Aorta (tissue), 5 donors: ENCODE measurements around the gene NPHP4. TPM values are rescaled to one million over a fixed set of nuclear protein-coding genes. Genes with fewer than 3 reads are reported as not detected.

Experiments
- ATAC-seq: fragments of 200-7000 bp; cut with Tn5 transposase; one replicate; pipeline ENCODE4 v1.9.1; 2022; ENCODE audit warnings: moderate library complexity; ENCODE audit not compliant: low FRiP score
- DNase-seq, 2 donors: peaks; one replicate each; pipeline ENCODE4 v3.0.0-alpha.2; 2020
- H3K27ac ChIP-seq, 2 donors: one replicate each; pipeline ENCODE4 v1.5.1; 2013; ENCODE audit warnings: low read length in 2 of 2, mild to moderate bottlenecking in 2 of 2, moderate library complexity in 2 of 2, control low read depth in 1 of 2, inconsistent platforms in 1 of 2, low read depth in 1 of 2
- H3K27me3 ChIP-seq, 2 donors: one replicate each; pipeline ENCODE4 v1.6.1; 2013; ENCODE audit warnings: control low read depth in 1 of 2, low read length in 1 of 2, mild to moderate bottlenecking in 1 of 2, moderate library complexity in 1 of 2; ENCODE audit not compliant: insufficient read depth in 2 of 2, control insufficient read depth in 1 of 2
- H3K36me3 ChIP-seq, 2 donors: one replicate each; pipeline ENCODE4 v1.6.1; 2013; ENCODE audit warnings: control low read depth in 1 of 2, low read length in 1 of 2, mild to moderate bottlenecking in 1 of 2; ENCODE audit not compliant: insufficient read depth in 2 of 2, control insufficient read depth in 1 of 2
- H3K4me1 ChIP-seq, 2 donors: one replicate each; pipeline ENCODE4 v1.6.1; 2013; ENCODE audit warnings: low read length in 2 of 2, control low read depth in 1 of 2, mild to moderate bottlenecking in 1 of 2, moderate library complexity in 1 of 2; ENCODE audit not compliant: insufficient read depth in 2 of 2, control insufficient read depth in 1 of 2
- H3K4me3 ChIP-seq, 2 donors: one replicate each; pipeline ENCODE4 v1.5.1; 2013; ENCODE audit warnings: low read length in 2 of 2, control low read depth in 1 of 2, mild to moderate bottlenecking in 1 of 2
- H3K9me3 ChIP-seq: one replicate; pipeline ENCODE4 v1.6.1; 2013; ENCODE audit warnings: mild to moderate bottlenecking, low read length; ENCODE audit not compliant: control insufficient read depth
- WGBS, 2 donors: extraction: QIAGEN DNeasy Blood & Tissue Kit; methylation state at CpG; one replicate each; pipeline ENCODE4 v1.1.7; 2013; 5-methylcytosine and 5-hydroxymethylcytosine counted together
- intact Hi-C, 2 donors: fragments of 100-400 bp; cut with DNase I; formaldehyde crosslinking; loops; one replicate each; pipeline versions ENCODE4 v1.14.2 to v1.15.0; 2022
- polyA plus RNA-seq, 2 donors: library from polyadenylated mRNA; stranded (reverse); fragments of 200-250 nt; gene quantifications; one replicate each; pipeline ENCODE4 v1.2.3, GENCODE V29; 2013
- total RNA-seq, 2 donors: library from RNA; stranded (reverse); fragmentation: NEBNext Ultra II Directional; extraction: Animal tissue kit (Norgen Biotek cat#: 25700); gene quantifications; one replicate each; pipeline ENCODE4 v1.2.1, GENCODE V29; 2021
- donor health status: healthy with polysubstance abuse.
- donor health status: Bipolar disorder and iron deficiency.
- donor health status: DM: no; HTN: no; CAD: no.
- donor health status: DM: no; HTN: no; CAD: no.
- donor health status: DM: yes; HTN: yes; CAD: no.

NPHP4 gene
- total and polyA plus RNA-seq, 4 donors = 2.4 to 15.1 (median 6.3) TPM

DNA sequence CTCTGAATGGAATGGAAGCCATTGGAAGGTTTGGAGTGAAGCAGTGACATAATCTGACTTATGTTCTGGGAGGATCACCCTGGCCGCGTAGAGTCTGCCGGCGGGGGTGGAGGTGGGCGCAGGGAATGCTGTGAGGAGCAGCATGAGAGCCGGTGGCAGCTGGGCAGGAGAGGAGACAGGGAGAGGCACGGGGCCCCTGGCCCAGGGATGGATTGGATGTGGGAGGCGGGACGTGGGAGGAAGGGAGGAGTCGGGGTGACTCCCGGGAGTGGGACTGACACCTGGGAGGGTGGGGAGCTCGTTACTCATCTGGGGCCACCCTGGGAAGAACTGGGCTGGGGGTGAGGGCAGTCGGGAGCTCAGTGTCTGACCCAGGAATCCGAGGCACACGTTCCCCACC, 43.1 kb upstream of the NPHP4 start:
- Histone ChIP-seq H3K36me3 (no peaks in the 10 kb centered on the region), H3K27me3 (no peaks in the 10 kb centered on the region), H3K9me3 (no peaks in the 10 kb centered on the region), H3K27ac (no peak overlapping the region), H3K4me3 (no peak overlapping the region), H3K4me1 (no peaks in the 10 kb centered on the region)
- DNase-seq = no peak
- 52 to 68% methylated on average over 14 to 15 of the region's 15 CpGs for WGBS, 2 donors
- intact Hi-C loops = no loop called here
- no peak for ATAC-seq

DNA sequence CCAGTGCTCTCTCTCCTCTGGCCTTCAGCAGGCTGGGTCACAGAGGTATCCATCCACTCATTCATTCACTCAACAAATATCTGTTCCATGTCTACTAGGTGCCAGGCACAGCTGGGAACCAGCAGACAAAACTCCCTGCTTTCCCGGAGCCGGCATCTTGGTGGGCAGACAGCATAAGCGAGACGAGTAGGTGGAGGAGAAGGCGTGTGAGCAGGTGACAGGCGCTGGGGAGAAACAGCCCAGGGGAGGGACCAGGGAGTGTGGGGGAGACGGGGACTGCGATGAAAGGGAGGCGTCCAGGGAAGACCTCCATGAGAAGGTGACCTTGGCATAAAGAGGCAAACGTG, 42.5 kb upstream of the NPHP4 start:
- H3K4me1 ChIP-seq = no peaks in the 10 kb centered on the region
- no peaks in the 10 kb centered on the region for H3K27me3 ChIP-seq
- ATAC-seq (no peak), DNase-seq (no peak)
- 65 to 67% methylated on average over 10 of the region's 10 CpGs for WGBS, 2 donors
- no peaks in the 10 kb centered on the region for H3K36me3 ChIP-seq
- H3K4me3 ChIP-seq = no peak overlapping the region
- H3K27ac ChIP-seq = no peak overlapping the region
- no peaks in the 10 kb centered on the region for H3K9me3 ChIP-seq
- intact Hi-C loops = no loop called here

DNA sequence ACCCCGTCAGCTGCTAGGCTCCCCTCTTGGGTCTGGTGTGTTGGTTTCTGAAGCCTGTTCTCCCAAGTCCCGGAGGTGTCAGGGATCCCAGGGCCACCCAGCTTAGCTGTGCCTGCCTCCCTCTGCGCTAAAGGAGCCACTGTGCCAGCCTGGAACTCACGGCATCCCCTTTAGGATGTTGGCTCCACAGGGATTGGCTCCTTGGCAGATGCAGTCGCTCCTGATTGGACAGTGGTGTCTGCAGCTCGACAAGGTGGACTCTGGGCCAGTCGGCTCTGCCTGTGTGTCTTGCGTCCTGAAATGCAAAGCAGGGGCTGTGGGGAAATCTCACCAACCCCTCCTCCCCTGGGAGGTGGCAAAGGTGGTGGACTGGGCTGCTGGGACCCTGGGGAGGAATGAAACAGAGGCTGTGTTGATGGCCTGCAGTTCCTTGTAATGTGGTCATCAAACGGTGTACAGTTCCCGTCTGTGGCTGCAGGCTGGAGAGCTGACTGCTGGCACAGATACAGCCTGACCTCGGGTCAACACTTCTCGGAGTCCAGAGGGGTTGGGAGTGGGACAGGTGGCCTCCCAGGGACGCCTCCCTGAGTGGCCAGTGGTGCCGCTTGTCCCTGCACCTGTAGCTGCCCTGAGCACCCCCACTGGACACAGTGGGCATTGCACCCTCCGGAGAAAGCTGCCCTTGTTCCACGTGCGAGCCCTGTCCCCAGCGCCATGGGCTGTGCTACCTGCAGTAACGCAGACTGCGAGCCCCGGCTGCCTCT, 41.9 kb upstream of the NPHP4 start:
- Histone ChIP-seq H3K36me3 (no peaks in the 10 kb centered on the region), H3K27ac (no peak overlapping the region), H3K4me3 (no peak overlapping the region), H3K27me3 (no peaks in the 10 kb centered on the region), H3K4me1 (no peaks in the 10 kb centered on the region), H3K9me3 (no peaks in the 10 kb centered on the region)
- DNase-seq (no peak), ATAC-seq (no peak)
- 14 to 16% methylated on average over 21 of the region's 21 CpGs for WGBS, 2 donors
- intact Hi-C loops = no loop called here

DNA sequence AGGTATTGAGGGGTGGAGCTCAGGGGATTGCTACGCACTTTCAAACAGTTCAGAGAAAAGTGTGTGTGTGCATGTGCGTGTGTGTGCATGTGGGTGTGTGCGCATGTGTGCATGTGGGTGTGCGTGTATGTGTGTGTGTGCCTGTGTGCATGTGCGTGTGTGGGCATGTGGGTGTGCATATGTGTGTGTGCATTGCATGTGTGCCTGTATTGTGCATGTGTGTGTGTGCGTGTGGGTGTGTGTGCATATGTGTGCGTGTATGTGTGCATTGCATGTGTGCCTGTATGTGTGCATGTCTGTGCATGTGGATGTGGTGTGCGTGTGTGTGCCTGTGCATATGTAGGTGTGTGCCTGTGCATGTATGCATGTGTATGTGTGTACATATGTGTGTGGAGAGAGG, 40.9 kb upstream of the NPHP4 start:
- ATAC-seq (no peak), DNase-seq (no peak)
- 90 to 94% methylated on average over 8 of the region's 8 CpGs for WGBS, 2 donors
- no peak overlapping the region for H3K4me3 ChIP-seq
- H3K27ac ChIP-seq = no peak overlapping the region
- H3K9me3 ChIP-seq = no peaks in the 10 kb centered on the region
- intact Hi-C loops = no loop called here
- no peaks in the 10 kb centered on the region for H3K27me3 ChIP-seq
- no peaks in the 10 kb centered on the region for H3K36me3 ChIP-seq
- no peaks in the 10 kb centered on the region for H3K4me1 ChIP-seq

DNA sequence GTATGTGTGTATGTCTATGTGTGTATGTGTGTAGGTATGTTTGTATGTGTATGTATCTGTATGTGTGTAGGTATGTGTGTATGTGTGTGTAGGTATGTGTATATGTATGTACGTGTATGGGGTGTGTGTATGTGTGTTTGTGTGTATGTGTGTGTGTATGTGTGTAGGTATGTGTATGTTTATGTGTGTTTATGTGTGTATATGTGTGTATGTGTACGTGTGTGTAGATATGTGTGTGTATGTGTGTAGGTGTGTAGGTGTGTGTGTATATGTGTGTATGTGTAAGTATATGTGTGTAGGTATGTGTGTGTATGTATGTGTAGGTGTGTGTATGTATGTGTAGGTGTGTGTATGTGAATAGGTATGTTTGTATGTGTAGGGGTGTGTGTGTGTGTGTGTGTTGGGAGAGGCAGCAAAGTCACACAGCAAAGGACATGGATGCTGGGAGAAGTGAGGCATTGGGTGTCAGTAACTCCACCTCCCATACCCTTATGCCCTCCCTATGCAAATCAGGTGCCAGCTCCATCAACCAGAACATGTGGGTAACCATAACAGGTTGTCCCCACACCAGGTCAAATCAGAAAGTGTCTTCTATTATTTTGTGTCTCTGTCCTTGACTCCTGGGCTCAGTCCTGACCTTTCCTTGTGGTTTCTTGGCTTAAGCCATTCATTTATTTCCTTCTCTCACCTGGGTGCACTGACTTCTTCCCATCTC, 38.5 kb upstream of the NPHP4 start:
- Histone ChIP-seq H3K27ac (no peak overlapping the region), H3K36me3 (no peaks in the 10 kb centered on the region), H3K27me3 (no peaks in the 10 kb centered on the region), H3K4me1 (no peaks in the 10 kb centered on the region), H3K9me3 (no peaks in the 10 kb centered on the region), H3K4me3 (no peak overlapping the region)
- ATAC-seq = no peak
- DNase-seq = no peak
- 84 to 93% methylated on average over 2 of the region's 2 CpGs for WGBS, 2 donors
- intact Hi-C loops = no loop called here

DNA sequence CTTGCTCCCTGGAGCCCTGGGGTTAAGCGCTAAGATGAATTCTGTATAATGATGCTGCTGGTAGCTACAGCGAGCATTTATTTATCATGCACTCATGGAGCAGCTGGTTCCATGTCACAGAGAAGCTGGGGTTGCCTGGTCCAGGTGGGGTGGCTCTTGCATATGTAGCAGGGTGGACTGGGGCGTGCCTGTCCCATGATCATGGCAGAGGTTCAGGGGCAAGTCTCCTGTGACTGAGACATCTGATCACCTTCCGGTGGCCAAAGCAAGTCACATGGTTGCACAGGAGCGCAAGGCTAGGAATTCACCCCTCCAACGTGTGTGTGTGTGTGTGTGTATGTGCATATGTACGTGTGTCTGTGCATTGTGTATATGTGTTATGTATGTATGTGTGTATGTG, 37.9 kb upstream of the NPHP4 start:
- H3K27ac ChIP-seq = no peak overlapping the region
- intact Hi-C loops = no loop called here
- WGBS, 2 donors = 86 to 88% methylated on average over 7 of the region's 7 CpGs
- H3K4me1 ChIP-seq = no peaks in the 10 kb centered on the region
- no peak for ATAC-seq
- no peaks in the 10 kb centered on the region for H3K9me3 ChIP-seq
- DNase-seq = no peak
- no peaks in the 10 kb centered on the region for H3K36me3 ChIP-seq
- H3K27me3 ChIP-seq = no peaks in the 10 kb centered on the region
- H3K4me3 ChIP-seq = no peak overlapping the region

DNA sequence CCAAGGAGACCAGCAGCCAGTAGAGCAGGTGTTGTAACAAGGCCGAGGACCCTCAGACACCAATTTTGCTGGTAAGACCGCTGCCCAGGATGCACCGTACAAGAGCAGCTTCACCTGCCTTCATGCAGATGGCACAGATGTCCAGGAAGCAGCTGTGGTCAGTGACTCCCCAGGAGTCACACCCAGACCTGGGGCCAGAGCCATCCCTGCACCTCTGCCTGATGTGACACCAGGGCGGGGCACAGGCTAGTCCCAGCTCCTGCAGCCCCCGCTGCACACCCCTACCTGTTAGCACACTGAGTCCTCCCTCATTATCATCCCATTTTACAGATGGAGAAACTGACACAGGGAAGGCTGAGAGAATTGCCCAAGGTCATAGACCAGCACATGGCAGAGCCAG, 37.1 kb upstream of the NPHP4 start:
- no peaks in the 10 kb centered on the region for H3K27me3 ChIP-seq
- ATAC-seq (no peak), DNase-seq (no peak)
- no peaks in the 10 kb centered on the region for H3K9me3 ChIP-seq
- no peak overlapping the region for H3K27ac ChIP-seq
- intact Hi-C loops = no loop called here
- no peak overlapping the region for H3K4me3 ChIP-seq
- no peaks in the 10 kb centered on the region for H3K36me3 ChIP-seq
- 94 to 97% methylated on average over 5 of the region's 5 CpGs for WGBS, 2 donors
- H3K4me1 ChIP-seq = no peaks in the 10 kb centered on the region

DNA sequence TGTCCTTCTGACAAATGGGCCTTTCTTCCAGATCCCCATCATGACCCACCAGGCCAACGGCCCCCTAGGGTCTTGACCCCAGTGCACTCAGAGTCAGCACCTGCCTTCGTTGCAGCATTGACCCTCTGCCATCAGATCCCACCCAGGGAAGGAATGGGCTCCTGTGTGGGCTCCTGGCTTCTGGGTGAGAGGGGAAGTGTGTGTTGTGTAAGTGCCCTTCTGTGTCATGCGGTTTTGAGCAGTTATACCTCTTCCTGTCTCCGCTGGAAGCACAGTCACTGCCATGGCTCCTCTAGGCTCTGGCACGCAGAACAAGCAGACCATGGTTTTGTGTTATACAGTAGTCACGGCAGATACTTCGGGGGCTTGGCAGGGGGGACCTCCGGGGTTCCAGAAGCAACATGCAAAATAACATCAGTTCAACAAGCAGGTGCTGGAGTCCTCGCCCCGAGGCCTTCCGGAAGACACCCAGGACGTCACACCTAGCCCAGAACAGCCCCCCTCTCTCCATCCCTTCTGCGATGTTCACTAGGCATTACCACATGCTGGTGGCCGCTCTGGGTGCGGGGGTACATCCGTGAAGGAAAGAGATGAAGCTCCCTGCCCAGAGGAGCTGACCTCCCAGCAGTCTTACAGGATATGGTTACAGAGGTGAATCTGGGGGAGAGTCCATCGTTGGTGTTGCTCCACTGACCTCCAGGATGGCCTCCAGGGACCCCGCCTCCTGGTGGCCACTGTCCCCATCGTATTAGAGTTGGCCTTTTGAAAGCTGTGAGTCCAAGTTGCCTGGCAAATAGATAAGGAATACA, 36.0 kb upstream of the NPHP4 start:
- H3K27me3 ChIP-seq = no peaks in the 10 kb centered on the region
- H3K4me3 ChIP-seq = no peak overlapping the region
- ATAC-seq (no peak), DNase-seq (peak in 1 of 2 donors; percentile 76)
- no peaks in the 10 kb centered on the region for H3K9me3 ChIP-seq
- no peak overlapping the region for H3K27ac ChIP-seq
- intact Hi-C loops = no loop called here
- H3K4me1 ChIP-seq = no peaks in the 10 kb centered on the region
- 81 to 86% methylated on average over 19 of the region's 19 CpGs for WGBS, 2 donors
- H3K36me3 ChIP-seq = no peaks in the 10 kb centered on the region
